MM.1S (cell line): ENCODE measurements around the gene CTAGE9.
"Not testable (repeated sequence)": the region's sequence is repeated elsewhere in the genome, so short reads cannot be mapped to it uniquely, and the experiment has no call there.

Experiments used
- DNase-seq: peaks from one replicate; pipeline ENCODE4 v3.0.0-alpha.2; 2015
- H2AFZ ChIP-seq: fragments of 300-600 bp; sonication (generic); 2 replicates; pipeline ENCODE4 v1.6.0; 2016; ENCODE audit warnings: antibody characterized with exemption, low read length
- H3F3A ChIP-seq: fragments of 300-600 bp; sonication (generic); 2 replicates; pipeline ENCODE4 v1.6.1; 2016; ENCODE audit warnings: mild to moderate bottlenecking, antibody characterized with exemption, low read length, moderate library complexity, mixed read lengths; ENCODE audit not compliant: insufficient read depth
- H3K27ac ChIP-seq: fragments of 300-600 bp; sonication (generic); 2 replicates; pipeline ENCODE4 v1.5.1; 2016; ENCODE audit warnings: mild to moderate bottlenecking, low read length
- H3K27me3 ChIP-seq: fragments of 300-600 bp; sonication (generic); replicated peaks from 2 replicates; pipeline ENCODE4 v1.6.0; 2016; ENCODE audit warnings: low read length; ENCODE audit not compliant: insufficient read depth
- H3K36me3 ChIP-seq: fragments of 300-600 bp; sonication (generic); replicated peaks from 2 replicates; pipeline ENCODE4 v1.6.1; 2016; ENCODE audit warnings: mild to moderate bottlenecking, low read length, mixed read lengths; ENCODE audit not compliant: insufficient read depth
- H3K4me1 ChIP-seq: fragments of 300-600 bp; sonication (generic); 2 replicates; pipeline ENCODE4 v1.6.1; 2016; ENCODE audit warnings: low read length, mixed read lengths
- H3K4me2 ChIP-seq: fragments of 300-600 bp; sonication (generic); 2 replicates; pipeline ENCODE4 v1.6.0; 2016; ENCODE audit warnings: low read depth, low read length
- H3K4me3 ChIP-seq: fragments of 300-600 bp; sonication (generic); 2 replicates; pipeline ENCODE4 v1.5.1; 2016; ENCODE audit warnings: low read length, mixed read lengths
- H3K79me2 ChIP-seq: fragments of 300-600 bp; sonication (generic); 2 replicates; pipeline ENCODE4 v1.6.1; 2016; ENCODE audit warnings: mixed run types, low read length, mixed read lengths
- H3K9ac ChIP-seq: fragments of 300-600 bp; sonication (generic); 2 replicates; pipeline ENCODE4 v1.6.1; 2016; ENCODE audit warnings: low read length, mixed read lengths
- H3K9me2 ChIP-seq: fragments of 300-600 bp; sonication (generic); replicated peaks from 2 replicates; pipeline ENCODE4 v1.6.1; 2016; ENCODE audit warnings: mild to moderate bottlenecking, low read length, mixed read lengths; ENCODE audit not compliant: insufficient read depth
- H3K9me3 ChIP-seq: fragments of 300-600 bp; sonication (generic); replicated peaks from 2 replicates; pipeline ENCODE4 v1.6.1; 2016; ENCODE audit warnings: mild to moderate bottlenecking, low read length, mixed read lengths; ENCODE audit not compliant: insufficient read depth
- H4K20me1 ChIP-seq: fragments of 300-600 bp; sonication (generic); 2 replicates; pipeline ENCODE4 v1.6.1; 2016; ENCODE audit warnings: mild to moderate bottlenecking, low read length, moderate library complexity, mixed read lengths; ENCODE audit not compliant: insufficient read depth
- EZH2 ChIP-seq: fragments of 300-600 bp; sonication (generic); optimal IDR thresholded peaks from 2 replicates; pipeline ENCODE3; 2017; ENCODE audit warnings: low read depth, mild to moderate bottlenecking, antibody characterized with exemption, low read length, mixed read lengths
- EZH2phosphoT487 ChIP-seq: fragments of 300-600 bp; sonication (generic); IDR thresholded peaks from 2 replicates; pipeline ENCODE4 v1.6.1; 2018; ENCODE audit warnings: antibody characterized with exemption, low read length
- TF ChIP-seq, protein P1 (sequence below): fragments of 300-600 bp; sonication (generic); IDR thresholded peaks from 2 replicates; pipeline ENCODE4 v1.5.1; 2016; ENCODE audit warnings: antibody characterized with exemption, low read length, mixed read lengths

The CTAGE9 gene

DNA sequence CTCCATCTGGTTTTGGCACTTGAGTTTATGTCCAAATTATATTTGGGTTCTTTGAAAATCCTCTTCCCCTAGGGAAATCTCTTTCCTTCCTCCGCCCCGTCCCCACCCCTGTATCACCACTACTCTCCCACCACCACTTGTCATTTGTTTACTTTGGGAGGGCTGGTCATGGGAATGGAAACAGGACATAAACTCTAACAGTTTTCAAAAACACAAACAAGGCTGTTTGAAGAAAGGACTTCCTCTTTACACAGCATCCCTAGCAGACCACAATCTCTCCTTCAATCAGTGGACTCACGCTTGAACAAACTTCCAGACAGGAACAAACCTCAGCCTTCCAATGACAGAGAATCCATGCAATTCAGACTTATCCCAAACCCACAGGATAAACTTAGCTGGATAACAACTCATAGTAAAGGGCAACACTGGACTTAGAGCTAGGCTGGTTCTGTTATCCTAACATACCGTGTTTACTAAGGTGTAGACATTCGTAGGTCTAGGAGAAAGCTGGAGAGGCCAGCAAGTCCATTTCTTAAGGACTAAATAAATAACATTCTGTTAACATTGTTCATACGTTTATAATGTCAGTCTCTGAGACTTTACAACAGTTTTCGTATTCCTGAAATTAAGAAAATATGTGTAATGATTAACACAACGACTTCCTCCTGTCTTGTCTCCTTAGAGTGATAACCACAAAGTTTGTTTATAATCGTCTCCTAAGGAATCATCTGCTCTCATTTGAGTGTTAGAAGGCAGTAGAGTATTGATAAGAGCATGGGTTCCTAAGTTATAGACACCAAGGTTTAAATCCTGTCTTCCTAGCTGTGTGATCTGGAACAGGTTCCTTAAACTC is 44.1 kb upstream of the CTAGE9 start:
- no peaks in the 10 kb centered on the region for H3K9me2 ChIP-seq
- no peak overlapping the region for H3K4me2 ChIP-seq
- no peak overlapping the region for H3K9ac ChIP-seq
- H3K4me1 ChIP-seq = no peaks in the 10 kb centered on the region
- no peaks in the 10 kb centered on the region for H3K36me3 ChIP-seq
- H3K27ac ChIP-seq = no peak overlapping the region
- no peak overlapping the region for H3K4me3 ChIP-seq
- H4K20me1 ChIP-seq = no peaks in the 10 kb centered on the region
- H3F3A ChIP-seq = no peaks in the 10 kb centered on the region
- no peak for DNase-seq
- H3K9me3 ChIP-seq = no peaks in the 10 kb centered on the region
- H2AFZ ChIP-seq = no peak overlapping the region
- H3K27me3 ChIP-seq = no peaks in the 10 kb centered on the region
- no peak for TF ChIP-seq EZH2phosphoT487
- no peak for TF ChIP-seq EZH2
- H3K79me2 ChIP-seq = no peaks in the 10 kb centered on the region

DNA sequence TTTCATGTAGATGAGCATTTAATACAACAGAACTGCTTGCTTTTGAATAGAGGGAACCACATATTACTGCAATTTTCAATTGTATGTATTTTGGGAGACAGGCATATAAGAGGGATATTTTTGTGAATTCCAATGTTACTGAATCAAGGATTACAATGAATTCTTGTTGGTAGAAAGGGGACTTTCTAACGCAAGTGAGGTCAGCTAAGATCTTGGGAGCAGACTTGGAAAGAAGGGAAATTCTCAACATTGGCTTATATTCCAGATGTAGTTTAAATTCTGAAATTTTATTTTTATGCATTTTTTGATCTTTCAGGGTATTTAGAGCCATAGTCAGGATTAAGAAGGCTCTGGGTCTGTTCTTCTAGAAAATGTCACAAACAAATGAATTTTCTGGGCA is 43.3 kb upstream of the CTAGE9 start:
- Histone ChIP-seq H3K27ac (no peak overlapping the region), H3K9ac (no peak overlapping the region), H3K4me2 (no peak overlapping the region), H3K4me3 (no peak overlapping the region), H4K20me1 (no peaks in the 10 kb centered on the region), H3K36me3 (no peaks in the 10 kb centered on the region), H3K27me3 (no peaks in the 10 kb centered on the region), H3F3A (no peaks in the 10 kb centered on the region), H3K9me2 (no peaks in the 10 kb centered on the region), H2AFZ (no peak overlapping the region), H3K9me3 (no peaks in the 10 kb centered on the region), H3K4me1 (no peaks in the 10 kb centered on the region), H3K79me2 (no peaks in the 10 kb centered on the region)
- DNase-seq = no peak
- TF ChIP-seq EZH2 (no peak), EZH2phosphoT487 (no peak)
- TF ChIP-seq, protein P1, sequence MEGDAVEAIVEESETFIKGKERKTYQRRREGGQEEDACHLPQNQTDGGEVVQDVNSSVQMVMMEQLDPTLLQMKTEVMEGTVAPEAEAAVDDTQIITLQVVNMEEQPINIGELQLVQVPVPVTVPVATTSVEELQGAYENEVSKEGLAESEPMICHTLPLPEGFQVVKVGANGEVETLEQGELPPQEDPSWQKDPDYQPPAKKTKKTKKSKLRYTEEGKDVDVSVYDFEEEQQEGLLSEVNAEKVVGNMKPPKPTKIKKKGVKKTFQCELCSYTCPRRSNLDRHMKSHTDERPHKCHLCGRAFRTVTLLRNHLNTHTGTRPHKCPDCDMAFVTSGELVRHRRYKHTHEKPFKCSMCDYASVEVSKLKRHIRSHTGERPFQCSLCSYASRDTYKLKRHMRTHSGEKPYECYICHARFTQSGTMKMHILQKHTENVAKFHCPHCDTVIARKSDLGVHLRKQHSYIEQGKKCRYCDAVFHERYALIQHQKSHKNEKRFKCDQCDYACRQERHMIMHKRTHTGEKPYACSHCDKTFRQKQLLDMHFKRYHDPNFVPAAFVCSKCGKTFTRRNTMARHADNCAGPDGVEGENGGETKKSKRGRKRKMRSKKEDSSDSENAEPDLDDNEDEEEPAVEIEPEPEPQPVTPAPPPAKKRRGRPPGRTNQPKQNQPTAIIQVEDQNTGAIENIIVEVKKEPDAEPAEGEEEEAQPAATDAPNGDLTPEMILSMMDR = no peak

DNA sequence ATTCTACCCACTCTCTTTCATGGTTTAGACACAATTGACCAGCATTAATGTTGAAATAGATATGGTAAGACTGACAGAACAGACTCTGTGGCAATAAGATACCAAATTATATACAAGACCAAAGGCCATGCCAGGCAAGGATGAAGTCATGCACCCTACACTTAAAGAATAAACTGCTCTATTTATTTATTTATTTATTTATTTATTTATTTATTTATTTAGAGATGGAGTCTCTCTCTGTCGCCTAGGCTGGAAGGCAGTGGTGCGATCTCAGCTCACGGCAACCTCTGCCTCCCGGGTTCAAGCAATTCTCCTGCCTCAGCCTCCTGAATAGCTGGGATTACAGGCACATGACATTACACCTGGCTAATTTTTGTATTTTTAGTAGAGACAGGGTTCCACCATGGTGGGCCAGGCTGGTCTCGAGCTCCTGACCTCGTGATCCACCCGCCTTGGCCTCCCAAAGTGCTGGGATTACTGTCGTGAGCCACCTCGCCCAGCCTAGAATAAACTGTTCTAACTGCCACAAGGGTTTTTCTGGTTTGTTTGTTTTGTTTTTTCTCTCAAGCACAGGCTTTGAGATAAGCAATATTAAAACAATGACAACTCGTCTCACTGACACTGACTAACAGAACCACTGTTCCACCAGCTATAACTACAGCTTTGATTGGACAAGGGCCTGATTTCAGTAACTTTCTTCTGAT is 40.3 kb upstream of the CTAGE9 start:
- H3K27ac ChIP-seq, H2AFZ ChIP-seq, DNase-seq: not testable (repeated sequence)

GRCh38 chr6:131749023-131749422 is 38.2 kb upstream of the CTAGE9 start:
- H3K4me3 ChIP-seq = no peak overlapping the region
- TF ChIP-seq EZH2 (no peak), EZH2phosphoT487 (no peak)
- TF ChIP-seq, protein P1 = no peak
- no peak overlapping the region for H2AFZ ChIP-seq
- no peaks in the 10 kb centered on the region for H3K79me2 ChIP-seq
- H3K9ac ChIP-seq = no peak overlapping the region
- no peaks in the 10 kb centered on the region for H3K4me1 ChIP-seq
- no peaks in the 10 kb centered on the region for H4K20me1 ChIP-seq
- H3K9me3 ChIP-seq = no peaks in the 10 kb centered on the region
- no peaks in the 10 kb centered on the region for H3F3A ChIP-seq
- H3K36me3 ChIP-seq = no peaks in the 10 kb centered on the region
- no peak overlapping the region for H3K4me2 ChIP-seq
- H3K27ac ChIP-seq = no peak overlapping the region
- no peaks in the 10 kb centered on the region; the same call in 1 of the 2 replicates for H3K27me3 ChIP-seq
- DNase-seq = no peak
- no peaks in the 10 kb centered on the region for H3K9me2 ChIP-seq

More for the DNA sequence above, 40.3 kb upstream of the CTAGE9 start:
- H3K9ac ChIP-seq, H3K4me1 ChIP-seq, H3K4me3 ChIP-seq, H3K9me3 ChIP-seq, H3F3A ChIP-seq, H4K20me1 ChIP-seq, H3K9me2 ChIP-seq, H3K27me3 ChIP-seq, H3K36me3 ChIP-seq, H3K4me2 ChIP-seq, H3K79me2 ChIP-seq: not testable (repeated sequence)
